Measurements from ENCODE around the gene ITGA2B.
"Not testable (repeated sequence)": the region's sequence is repeated elsewhere in the genome, so short reads cannot be mapped to it uniquely, and the experiment has no call there.

- not testable (repeated sequence) for TF ChIP-seq CTCF, POLR2AphosphoS5 (IDR thresholded peaks at IDR 0.05)
Measured at GRCh38 chr17:44394112-44394511, 4.7 kb upstream of the ITGA2B start.
